ENCODE measurements around the gene CALML4. TPM values are rescaled to one million over a fixed set of nuclear protein-coding genes. Genes with fewer than 3 reads are reported as not detected.

Gene CALML4
- total RNA-seq, 1 donor from 2014 or later = 22.7 TPM

GRCh38 chr15:68232449-68232848 lies 27.3 kb upstream of the CALML4 start:
- H2AFZ ChIP-seq (replicated peaks) = no peak overlapping the region
- H3F3A ChIP-seq (ENCODE audit: low read depth) = peaks cover 18% of the 10 kb centered on the region
- H3K9me3 ChIP-seq (ENCODE audit: low read depth) = no peaks in the 10 kb centered on the region
- no peaks in the 10 kb centered on the region for H3K36me3 ChIP-seq
- no peak overlapping the region for H3K4me2 ChIP-seq
- TF ChIP-seq EZH2phosphoT487 (IDR thresholded peaks at IDR 0.05) = no peak
- TF ChIP-seq CTCF (IDR thresholded peaks at IDR 0.05) = no peak
- TF ChIP-seq EZH2 (IDR thresholded peaks at IDR 0.05) = no peak
- H3K27ac Mint-ChIP-seq = peak overlapping the region; percentile 66
- no peak overlapping the region for H3K9ac ChIP-seq
- peaks cover 38% of the 10 kb centered on the region for H3K4me1 ChIP-seq
- peaks cover 11% of the 10 kb centered on the region for H3K27me3 Mint-ChIP-seq (ENCODE audit: insufficient read depth, low read depth)
- H3K4me3 ChIP-seq = no peak overlapping the region
- peaks cover 17% of the 10 kb centered on the region for H4K20me1 ChIP-seq (ENCODE audit: low read depth)
- peaks cover 58% of the 10 kb centered on the region for H3K4me1 Mint-ChIP-seq
- peaks cover 1% of the 10 kb centered on the region for H3K9me3 Mint-ChIP-seq
- H3K27me3 ChIP-seq = no peaks in the 10 kb centered on the region
- H3K4me3 Mint-ChIP-seq = peak overlapping the region; percentile 43
- DNase-seq (ENCODE audit: low spot score) = no peak
- H3K79me2 ChIP-seq (ENCODE audit: low read depth) = peaks cover 17% of the 10 kb centered on the region
- no peaks in the 10 kb centered on the region for H3K36me3 Mint-ChIP-seq
- no peak overlapping the region for H3K27ac ChIP-seq

- no peaks in the 10 kb centered on the region for H3K27me3 ChIP-seq
- DNase-seq (ENCODE audit: low spot score) = peak; percentile 54
- no peak overlapping the region for H3K4me3 ChIP-seq
- peaks cover 14% of the 10 kb centered on the region for H3K27me3 Mint-ChIP-seq (ENCODE audit: insufficient read depth, low read depth)
- no peaks in the 10 kb centered on the region for H3K9me3 ChIP-seq (ENCODE audit: low read depth)
- peaks cover 18% of the 10 kb centered on the region for H3F3A ChIP-seq (ENCODE audit: low read depth)
- H3K4me3 Mint-ChIP-seq = peak overlapping the region; percentile 81
- peaks cover 23% of the 10 kb centered on the region for H4K20me1 ChIP-seq (ENCODE audit: low read depth)
- peak overlapping the region; percentile 61 for H3K27ac Mint-ChIP-seq
- H3K9me3 Mint-ChIP-seq = no peaks in the 10 kb centered on the region
- no peak overlapping the region for H3K9ac ChIP-seq
- peaks cover 62% of the 10 kb centered on the region for H3K4me1 Mint-ChIP-seq
- H3K36me3 Mint-ChIP-seq = peaks cover 3% of the 10 kb centered on the region
- peaks cover 29% of the 10 kb centered on the region for H3K79me2 ChIP-seq (ENCODE audit: low read depth)
- no peak overlapping the region for H2AFZ ChIP-seq (replicated peaks)
- peak overlapping the region; percentile 59 for H3K4me2 ChIP-seq
- TF ChIP-seq EZH2phosphoT487 (IDR thresholded peaks at IDR 0.05) (no peak), CTCF (IDR thresholded peaks at IDR 0.05) (peak; percentile 5)
- H3K4me1 ChIP-seq = peaks cover 38% of the 10 kb centered on the region
- H3K36me3 ChIP-seq = no peaks in the 10 kb centered on the region
- no peak overlapping the region for H3K27ac ChIP-seq
These were observed 26.1 kb upstream of the CALML4 start for GRCh38 chr15:68231102-68231818.

DNA sequence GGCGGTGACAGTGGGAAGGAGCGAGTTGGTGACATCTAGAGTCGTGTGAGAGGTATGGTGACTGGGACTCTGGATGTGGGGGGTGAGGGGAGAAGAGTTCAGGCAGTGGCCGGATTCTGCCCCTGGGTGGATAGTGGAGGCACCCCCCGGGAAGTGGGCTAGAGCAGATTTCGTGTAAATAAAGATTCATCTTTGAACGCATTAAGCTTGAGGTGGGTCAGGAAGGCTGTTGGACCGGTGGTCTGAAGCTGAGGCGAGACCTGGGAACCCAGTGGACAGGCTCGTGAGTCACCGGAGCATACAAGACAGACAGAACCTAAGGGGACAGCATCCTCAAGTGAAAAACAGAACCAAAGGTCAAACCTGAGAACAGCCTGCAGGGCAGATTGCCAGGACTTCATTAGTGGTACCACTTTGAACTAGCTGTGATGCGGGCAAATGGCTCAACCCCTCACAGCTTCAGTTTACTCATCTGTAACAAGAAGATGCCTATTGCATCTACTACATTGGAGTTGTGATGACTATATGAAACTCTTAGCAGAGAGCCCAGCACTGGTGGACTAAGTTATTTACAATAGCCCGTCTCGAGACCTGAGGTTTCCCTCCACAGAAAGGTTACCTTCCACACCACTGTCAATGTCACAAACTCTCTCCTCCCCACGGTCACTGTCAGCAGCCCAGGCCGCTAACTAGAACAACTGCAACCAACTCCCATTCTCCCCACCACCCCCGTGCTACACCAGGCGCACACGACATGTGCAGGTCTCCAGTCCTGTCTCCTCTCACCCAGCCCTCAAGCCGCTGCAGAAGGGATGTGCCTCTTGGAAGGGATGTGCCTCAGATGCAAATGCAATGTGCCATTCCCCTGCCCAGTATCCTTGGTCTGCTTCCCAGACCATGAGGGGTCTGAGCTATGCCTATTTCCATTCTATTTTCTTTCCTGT lies 25.3 kb upstream of the CALML4 start:
- H3F3A ChIP-seq (ENCODE audit: low read depth) = peaks cover 18% of the 10 kb centered on the region
- no peak for DNase-seq (ENCODE audit: low spot score)
- peak overlapping the region; percentile 77 for H3K4me3 ChIP-seq
- no peak overlapping the region for H3K27ac ChIP-seq
- Mint-ChIP-seq H3K4me3 (peak overlapping the region; percentile 96), H3K9me3 (no peaks in the 10 kb centered on the region), H3K36me3 (peaks cover 3% of the 10 kb centered on the region), H3K27ac (peak overlapping the region; percentile 88), H3K27me3 (ENCODE audit: insufficient read depth, low read depth) (peaks cover 14% of the 10 kb centered on the region), H3K4me1 (peaks cover 62% of the 10 kb centered on the region)
- peaks cover 23% of the 10 kb centered on the region for H4K20me1 ChIP-seq (ENCODE audit: low read depth)
- H3K27me3 ChIP-seq = no peaks in the 10 kb centered on the region
- peaks cover 38% of the 10 kb centered on the region for H3K79me2 ChIP-seq (ENCODE audit: low read depth)
- no peak overlapping the region for H3K9ac ChIP-seq
- TF ChIP-seq CTCF (IDR thresholded peaks at IDR 0.05) = no peak
- no peak for TF ChIP-seq EZH2 (IDR thresholded peaks at IDR 0.05)
- TF ChIP-seq EZH2phosphoT487 (IDR thresholded peaks at IDR 0.05) = no peak
- no peaks in the 10 kb centered on the region for H3K9me3 ChIP-seq (ENCODE audit: low read depth)
- peak overlapping the region; percentile 83 for H3K4me2 ChIP-seq
- H2AFZ ChIP-seq (replicated peaks) = peak overlapping the region; percentile 53
- H3K4me1 ChIP-seq = peaks cover 38% of the 10 kb centered on the region
- no peaks in the 10 kb centered on the region for H3K36me3 ChIP-seq

Data from neural progenitor cell (in vitro differentiated cells).